OCI-LY1 (cell line): ENCODE data around the gene NPAS2.

Experiments
- H2AFZ ChIP-seq: fragments of 200-600 bp; sonication (generic), shearing (Covaris generic); 2 replicates; pipeline ENCODE4 v1.6.0; 2014; ENCODE audit warnings: antibody characterized with exemption, mild to moderate bottlenecking, low read length
- H3F3A ChIP-seq: fragments of 200-600 bp; sonication (generic), shearing (Covaris generic); 2 replicates; pipeline ENCODE4 v1.6.0; 2014; ENCODE audit warnings: mild to moderate bottlenecking, antibody characterized with exemption, low read length, moderate library complexity; ENCODE audit not compliant: insufficient read depth
- H3K27ac ChIP-seq: fragments of 200-600 bp; sonication (generic); 2 replicates; pipeline ENCODE4 v1.5.1; 2014; ENCODE audit warnings: low read length, mixed run types, mild to moderate bottlenecking, low read depth; ENCODE audit not compliant: poor library complexity, severe bottlenecking
- H3K27me3 ChIP-seq: fragments of 200-600 bp; sonication (generic); 2 replicates; pipeline ENCODE4 v1.6.0; 2014; ENCODE audit warnings: antibody characterized with exemption, mild to moderate bottlenecking, low read length, moderate library complexity; ENCODE audit not compliant: insufficient read depth
- H3K36me3 ChIP-seq: fragments of 200-600 bp; sonication (generic); 2 replicates; pipeline ENCODE4 v1.6.1; 2014; ENCODE audit warnings: mild to moderate bottlenecking, antibody characterized with exemption, low read length, moderate library complexity, mixed read lengths; ENCODE audit not compliant: insufficient read depth
- H3K4me1 ChIP-seq: fragments of 200-600 bp; sonication (generic); 2 replicates; pipeline ENCODE4 v1.5.1; 2014; ENCODE audit warnings: mild to moderate bottlenecking, low read length, moderate library complexity; ENCODE audit not compliant: insufficient read depth, severe bottlenecking
- H3K4me2 ChIP-seq: fragments of 200-600 bp; sonication (generic), shearing (Covaris generic); 2 replicates; pipeline ENCODE4 v1.6.1; 2014; ENCODE audit warnings: low read length
- H3K4me3 ChIP-seq: fragments of 200-600 bp; sonication (generic); 2 replicates; pipeline ENCODE4 v1.5.1; 2014; ENCODE audit warnings: low read length, low read depth, mild to moderate bottlenecking, mixed read lengths; ENCODE audit not compliant: poor library complexity, severe bottlenecking
- H3K79me2 ChIP-seq: fragments of 200-600 bp; shearing (Covaris generic); 2 replicates; pipeline ENCODE4 v1.6.1; 2016; ENCODE audit warnings: mixed run types, low read length, mixed read lengths; ENCODE audit not compliant: insufficient read depth
- H3K9ac ChIP-seq: fragments of 200-600 bp; sonication (generic), shearing (Covaris generic); 2 replicates; pipeline ENCODE4 v1.6.1; 2014; ENCODE audit warnings: mild to moderate bottlenecking, low read length, mixed read lengths
- H3K9me2 ChIP-seq: fragments of 200-600 bp; sonication (generic), shearing (Covaris generic); 2 replicates; pipeline ENCODE4 v1.6.1; 2014; ENCODE audit warnings: low read depth, mild to moderate bottlenecking, low read length, mixed read lengths
- H3K9me3 ChIP-seq: fragments of 200-600 bp; shearing (Covaris generic); 2 replicates; pipeline ENCODE4 v1.6.1; 2014; ENCODE audit warnings: low read length, mixed read lengths
- H4K20me1 ChIP-seq: fragments of 200-600 bp; sonication (generic), shearing (Covaris generic); 2 replicates; pipeline ENCODE4 v1.6.0; 2016; ENCODE audit warnings: mild to moderate bottlenecking, low read length; ENCODE audit not compliant: insufficient read depth
- CTCF ChIP-seq: fragments of 200-600 bp; sonication (generic), shearing (Covaris generic); IDR thresholded peaks from 2 replicates; pipeline ENCODE4 v1.5.1; 2017; ENCODE audit warnings: mild to moderate bottlenecking, antibody characterized with exemption, low read length, moderate library complexity, mixed read lengths
- EZH2 ChIP-seq: fragments of 200-600 bp; sonication (generic), shearing (Covaris generic); IDR thresholded peaks from 2 replicates; pipeline ENCODE4 v1.8.0; 2017; ENCODE audit warnings: borderline replicate concordance, mixed run types, mild to moderate bottlenecking, antibody characterized with exemption, low read length, moderate library complexity, mixed read lengths

The NPAS2 gene

GRCh38 chr2:100959225-100959880, 139.4 kb downstream of the NPAS2 start:
- Histone ChIP-seq H3K27me3 (no peaks in the 10 kb centered on the region), H3K9me2 (no peaks in the 10 kb centered on the region), H3F3A (no peaks in the 10 kb centered on the region), H3K27ac (no peak overlapping the region), H3K9ac (no peak overlapping the region), H3K79me2 (no peaks in the 10 kb centered on the region), H3K36me3 (no peaks in the 10 kb centered on the region), H3K4me2 (no peak overlapping the region), H3K9me3 (no peaks in the 10 kb centered on the region), H4K20me1 (no peaks in the 10 kb centered on the region), H3K4me3 (no peak overlapping the region), H2AFZ (no peak overlapping the region), H3K4me1 (no peaks in the 10 kb centered on the region)
- TF ChIP-seq CTCF (no peak), EZH2 (no peak)

- no peaks in the 10 kb centered on the region for H3K9me3 ChIP-seq
These were observed 140.7 kb downstream of the NPAS2 start for GRCh38 chr2:100960688-100961087.

GRCh38 chr2:100962366-100963025, 142.6 kb downstream of the NPAS2 start:
- Histone ChIP-seq H3K4me1 (no peaks in the 10 kb centered on the region), H3K27me3 (no peaks in the 10 kb centered on the region), H3K79me2 (no peaks in the 10 kb centered on the region), H3K9me3 (no peaks in the 10 kb centered on the region), H4K20me1 (no peaks in the 10 kb centered on the region), H3K4me3 (no peak overlapping the region), H3K27ac (no peak overlapping the region), H3K36me3 (no peaks in the 10 kb centered on the region), H3K9ac (no peak overlapping the region), H3K4me2 (no peak overlapping the region), H3K9me2 (no peaks in the 10 kb centered on the region), H2AFZ (no peak overlapping the region), H3F3A (no peaks in the 10 kb centered on the region)
- TF ChIP-seq EZH2 (no peak), CTCF (no peak)

More at GRCh38 chr2:100960688-100961087, 140.7 kb downstream of the NPAS2 start:
- TF ChIP-seq CTCF (no peak), EZH2 (no peak)
- H3K36me3 ChIP-seq: no peaks in the 10 kb centered on the region
- H3K27me3 ChIP-seq: no peaks in the 10 kb centered on the region
- no peaks in the 10 kb centered on the region for H3K9me2 ChIP-seq
- no peaks in the 10 kb centered on the region for H4K20me1 ChIP-seq
- no peaks in the 10 kb centered on the region for H3K79me2 ChIP-seq
- no peak overlapping the region for H2AFZ ChIP-seq
- no peaks in the 10 kb centered on the region for H3F3A ChIP-seq
- no peak overlapping the region for H3K27ac ChIP-seq
- H3K4me3 ChIP-seq: no peak overlapping the region
- H3K4me2 ChIP-seq: no peak overlapping the region
- no peaks in the 10 kb centered on the region for H3K4me1 ChIP-seq
- no peak overlapping the region for H3K9ac ChIP-seq
